Measurements from ENCODE around the gene TLCD3B.
A peak's percentile ranks its signal among the peaks of the same experiment; 100 is the strongest.

TLCD3B gene

DNA sequence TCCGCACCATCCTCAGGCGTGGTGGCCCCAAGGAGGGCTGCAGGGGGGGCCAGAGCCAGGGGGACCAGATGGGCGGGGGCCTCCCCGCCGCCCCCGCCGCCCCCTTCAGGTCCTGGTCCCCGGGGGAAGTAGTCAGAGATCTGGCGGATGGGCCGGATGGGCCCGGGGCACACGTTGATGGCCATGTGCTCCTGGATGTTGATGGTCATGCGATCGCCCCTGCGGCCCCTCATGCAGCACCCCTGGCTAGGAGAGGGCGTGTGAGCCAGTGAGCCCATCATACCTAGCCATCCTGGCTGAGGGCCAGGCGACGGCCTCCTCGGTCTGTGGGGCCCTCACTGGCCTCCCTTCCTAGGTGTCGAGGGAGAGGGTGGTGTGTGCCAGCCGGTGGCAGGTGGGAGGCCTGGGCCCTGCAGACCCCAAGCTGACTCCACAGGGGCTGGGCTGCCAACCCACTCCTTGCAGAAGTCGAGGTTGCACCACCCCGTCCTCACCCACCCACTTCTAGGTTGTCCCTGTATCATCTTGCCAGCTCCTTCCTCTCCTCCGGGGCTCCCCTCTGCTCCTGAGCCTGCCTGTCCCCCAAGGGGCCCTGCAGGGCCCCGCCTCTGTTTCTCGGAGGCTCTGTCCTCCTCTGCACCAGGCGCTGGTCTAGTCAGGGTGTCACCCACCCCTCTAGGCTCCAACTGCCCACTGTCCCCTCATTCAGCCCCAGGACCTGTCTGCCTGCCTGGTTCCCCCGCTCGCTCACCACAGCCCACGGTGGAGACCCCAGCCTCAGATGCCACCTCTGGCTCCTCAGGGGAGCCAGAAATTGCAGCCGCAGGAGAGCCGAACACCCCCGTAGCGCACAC is 20.9 kb downstream of the TLCD3B start:
- no peak for DNase-seq
- in situ Hi-C loops (cut with HindIII; ENCODE audit: low pct_ligation_motif_present, low pct_unique_long_range_greater_than_20kb, low sequenced_read_pairs), result no loop called here

DNA sequence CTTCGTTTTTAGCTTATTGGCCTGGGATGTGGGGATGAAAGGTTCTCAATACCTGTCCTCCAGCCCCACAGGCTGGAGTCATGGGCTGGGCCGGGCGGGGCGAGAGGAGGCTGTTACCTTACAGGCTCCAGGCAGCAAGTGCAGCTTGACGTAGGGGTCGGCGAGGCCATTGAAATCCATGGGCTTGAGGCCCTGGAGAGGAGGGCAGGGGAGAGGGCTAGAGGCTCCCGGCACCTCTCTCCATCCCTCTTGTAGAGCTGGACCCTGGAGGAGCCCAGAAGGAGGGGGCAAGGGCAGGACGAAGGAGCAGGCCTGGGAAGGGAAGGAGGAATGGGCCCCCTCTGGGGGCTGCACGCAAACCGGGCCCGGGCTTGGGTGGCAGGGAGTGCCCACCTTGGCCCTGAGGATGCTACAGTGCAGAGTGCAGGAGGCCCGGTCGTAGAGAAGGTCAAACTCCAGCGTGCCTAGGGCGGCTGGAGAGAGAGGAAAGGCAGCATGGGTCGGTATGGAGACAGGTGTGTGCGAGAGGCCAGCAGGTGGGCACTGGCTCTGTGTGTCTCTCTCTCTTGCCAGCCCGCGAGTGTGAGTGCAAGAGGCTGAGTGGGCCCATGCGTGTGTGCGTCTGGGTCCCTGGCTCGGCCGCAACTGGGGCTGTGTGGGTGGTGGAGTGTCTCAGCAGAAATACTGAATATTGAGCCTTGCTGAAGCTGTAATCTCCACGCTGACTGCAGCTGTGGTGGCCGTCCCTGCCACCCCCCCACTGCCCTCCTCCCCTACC is 21.8 kb downstream of the TLCD3B start:
- DNase-seq, result no peak
- in situ Hi-C loops (cut with HindIII; ENCODE audit: low pct_ligation_motif_present, low pct_unique_long_range_greater_than_20kb, low sequenced_read_pairs), result no loop called here

DNA sequence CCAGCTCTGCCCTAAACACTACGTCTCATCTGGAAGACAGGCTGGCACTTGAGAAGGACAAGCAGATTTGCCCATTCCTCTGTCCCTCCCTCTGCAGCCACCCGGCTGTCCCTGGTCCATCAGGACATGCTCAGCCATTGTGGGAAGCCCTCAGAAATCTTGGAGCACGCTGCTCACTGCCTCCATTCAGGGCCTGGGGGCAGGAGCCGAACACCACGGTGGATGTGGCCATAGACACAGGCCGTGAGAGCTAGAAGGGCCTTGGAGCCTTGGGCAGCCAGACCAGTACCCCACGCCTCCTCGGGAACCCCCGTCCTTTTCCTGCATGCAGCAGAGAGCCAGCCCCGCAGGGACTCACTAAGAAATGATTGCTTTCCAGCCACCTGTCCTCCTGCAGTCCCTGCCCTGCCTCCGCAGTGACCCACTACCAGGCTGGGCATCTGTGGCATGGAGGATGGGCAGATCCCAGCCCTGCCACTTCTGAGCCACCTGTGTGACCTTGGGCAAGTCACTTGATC is 23.6 kb downstream of the TLCD3B start:
- in situ Hi-C loops (cut with HindIII; ENCODE audit: low pct_ligation_motif_present, low pct_unique_long_range_greater_than_20kb, low sequenced_read_pairs), result no loop called here
- no peak for DNase-seq

DNA sequence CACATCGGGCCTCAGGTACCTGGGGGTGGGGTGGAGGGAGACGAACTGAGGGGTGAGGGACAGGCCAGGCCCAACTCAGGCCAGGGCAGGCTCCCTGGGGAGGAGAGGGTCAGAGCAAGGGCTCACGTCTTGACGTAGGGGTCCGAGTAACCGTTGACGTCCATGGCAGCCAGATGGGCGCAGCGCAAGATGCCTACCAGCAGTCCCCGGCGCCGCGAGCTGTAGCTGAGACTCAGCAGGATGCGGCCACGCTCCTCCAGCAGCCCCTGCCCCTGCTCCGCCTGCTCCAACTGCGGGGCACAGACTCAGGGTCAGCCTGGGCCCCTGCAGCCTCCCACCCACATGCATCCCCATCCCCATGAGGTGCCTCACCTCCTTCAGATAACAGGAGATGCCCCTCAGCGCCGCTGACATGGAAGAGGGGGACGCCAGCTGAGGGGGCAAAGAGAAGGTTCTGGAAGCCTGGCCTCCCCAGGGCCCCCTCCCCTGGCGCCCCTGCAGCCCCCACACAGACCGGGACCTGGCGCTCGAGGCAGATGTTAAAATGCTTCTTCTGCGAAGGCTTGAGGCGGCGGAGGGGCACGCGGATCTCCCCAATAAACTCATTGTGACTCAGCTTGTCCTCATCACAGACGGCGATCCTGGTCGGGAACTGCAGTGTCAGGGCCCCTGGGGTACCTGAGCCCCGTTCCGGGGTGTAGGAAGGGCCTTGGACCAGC is 24.3 kb downstream of the TLCD3B start:
- no peak for DNase-seq
- in situ Hi-C loops (cut with HindIII; ENCODE audit: low pct_ligation_motif_present, low pct_unique_long_range_greater_than_20kb, low sequenced_read_pairs), result no loop called here

DNA sequence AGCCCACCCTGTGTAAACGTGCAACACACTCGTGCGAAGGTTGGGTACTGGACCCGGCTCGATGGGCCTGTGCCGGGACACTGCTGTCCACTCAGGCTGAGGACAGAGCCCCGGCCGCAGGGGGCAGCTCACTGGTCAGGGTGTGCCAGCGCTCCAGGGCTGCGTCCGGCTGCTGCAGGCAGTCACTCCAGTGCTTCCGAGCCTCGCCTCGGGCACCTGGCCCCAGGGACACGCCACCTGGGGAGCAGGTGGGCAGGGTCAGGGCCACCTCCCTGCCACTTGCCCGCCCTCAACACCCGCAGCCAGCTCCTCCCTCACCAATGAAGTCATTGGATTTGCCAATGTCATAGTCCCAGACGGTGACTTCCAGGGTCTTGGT is 25.0 kb downstream of the TLCD3B start:
- in situ Hi-C loops (cut with HindIII; ENCODE audit: low pct_ligation_motif_present, low pct_unique_long_range_greater_than_20kb, low sequenced_read_pairs), result no loop called here
- no peak for DNase-seq

DNA sequence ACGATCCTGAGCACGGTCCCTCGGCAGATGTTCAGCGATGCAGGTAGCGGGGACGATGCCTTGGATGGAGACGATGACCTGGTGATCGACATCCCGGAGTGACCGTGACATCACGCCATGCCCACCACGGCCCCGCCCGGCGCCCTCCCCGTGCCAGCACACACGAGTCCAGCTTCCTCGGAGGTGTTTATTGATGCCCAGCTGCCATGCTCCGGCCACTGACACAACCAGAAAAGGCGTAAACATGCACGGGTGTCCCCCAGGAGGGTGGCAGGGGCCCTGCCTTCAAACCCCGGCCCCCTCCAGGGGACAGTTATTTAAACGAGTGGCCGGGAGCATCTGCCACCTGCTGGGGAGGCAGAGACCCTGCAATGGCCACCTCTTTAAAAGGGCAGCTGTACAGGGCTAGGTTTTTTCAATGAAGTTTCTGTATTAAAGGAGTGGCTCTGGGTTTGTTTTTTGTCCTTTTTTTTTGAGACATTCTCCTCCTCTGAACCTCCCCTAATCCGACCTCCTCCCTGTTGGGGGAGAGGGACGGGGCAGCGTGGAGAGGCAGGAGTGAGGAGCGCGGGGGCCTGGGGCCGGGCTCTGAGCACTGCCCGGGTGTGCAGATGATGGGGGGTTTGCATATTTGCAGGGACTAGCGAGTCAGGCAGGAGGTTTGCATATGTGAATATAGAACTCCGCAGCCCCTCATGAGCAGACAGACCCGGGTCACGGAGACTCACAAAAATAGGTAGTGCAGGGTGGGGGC is 25.6 kb downstream of the TLCD3B start:
- in situ Hi-C loops (cut with HindIII; ENCODE audit: low pct_ligation_motif_present, low pct_unique_long_range_greater_than_20kb, low sequenced_read_pairs), result no loop called here

DNA sequence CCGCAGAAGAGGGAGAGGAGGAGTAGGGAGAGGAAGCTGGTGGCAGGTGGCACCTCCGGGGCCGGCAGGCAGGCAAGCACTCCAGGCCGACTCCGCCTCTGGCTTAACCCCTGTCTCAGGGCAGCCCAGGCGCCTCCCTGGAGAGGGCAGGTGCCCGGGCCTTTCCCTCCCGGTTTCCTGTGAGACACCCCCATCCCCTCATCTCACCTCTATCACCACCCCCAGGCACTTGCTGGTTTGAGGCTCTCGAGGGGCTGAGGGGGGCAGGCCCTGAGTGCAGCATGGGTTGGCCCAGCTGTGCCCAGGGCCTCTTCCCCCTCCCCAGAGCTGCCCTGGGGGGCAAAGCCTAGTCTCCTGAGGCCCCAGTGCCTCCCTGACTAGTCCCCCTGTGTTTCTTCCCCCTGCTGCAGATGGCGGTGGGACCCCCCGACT is 26.2 kb downstream of the TLCD3B start:
- DNase-seq, result no peak
- in situ Hi-C loops (cut with HindIII; ENCODE audit: low pct_ligation_motif_present, low pct_unique_long_range_greater_than_20kb, low sequenced_read_pairs), result no loop called here

More for the DNA sequence above, 25.6 kb downstream of the TLCD3B start:
- peak; percentile 64 for DNase-seq

DNA sequence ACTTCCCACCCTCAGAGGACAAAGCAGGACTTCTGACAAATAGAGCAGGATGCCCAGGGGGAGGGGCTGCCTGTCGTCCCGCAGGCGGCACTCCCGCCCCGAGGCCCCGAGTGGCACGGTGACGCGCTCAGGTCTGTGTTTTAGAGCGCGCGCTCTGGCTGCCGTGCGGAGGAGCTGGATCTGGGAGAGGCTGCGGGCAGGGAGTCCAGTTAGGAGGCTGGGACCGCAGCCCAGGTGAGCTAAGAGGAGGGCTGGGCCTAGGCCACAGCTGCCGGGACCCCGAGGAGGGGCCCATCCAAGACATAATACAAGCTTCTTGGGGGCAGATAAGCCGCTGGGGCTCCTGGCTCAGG is 26.7 kb downstream of the TLCD3B start:
- in situ Hi-C loops (cut with HindIII; ENCODE audit: low pct_ligation_motif_present, low pct_unique_long_range_greater_than_20kb, low sequenced_read_pairs), result no loop called here
- DNase-seq, result no peak

DNA sequence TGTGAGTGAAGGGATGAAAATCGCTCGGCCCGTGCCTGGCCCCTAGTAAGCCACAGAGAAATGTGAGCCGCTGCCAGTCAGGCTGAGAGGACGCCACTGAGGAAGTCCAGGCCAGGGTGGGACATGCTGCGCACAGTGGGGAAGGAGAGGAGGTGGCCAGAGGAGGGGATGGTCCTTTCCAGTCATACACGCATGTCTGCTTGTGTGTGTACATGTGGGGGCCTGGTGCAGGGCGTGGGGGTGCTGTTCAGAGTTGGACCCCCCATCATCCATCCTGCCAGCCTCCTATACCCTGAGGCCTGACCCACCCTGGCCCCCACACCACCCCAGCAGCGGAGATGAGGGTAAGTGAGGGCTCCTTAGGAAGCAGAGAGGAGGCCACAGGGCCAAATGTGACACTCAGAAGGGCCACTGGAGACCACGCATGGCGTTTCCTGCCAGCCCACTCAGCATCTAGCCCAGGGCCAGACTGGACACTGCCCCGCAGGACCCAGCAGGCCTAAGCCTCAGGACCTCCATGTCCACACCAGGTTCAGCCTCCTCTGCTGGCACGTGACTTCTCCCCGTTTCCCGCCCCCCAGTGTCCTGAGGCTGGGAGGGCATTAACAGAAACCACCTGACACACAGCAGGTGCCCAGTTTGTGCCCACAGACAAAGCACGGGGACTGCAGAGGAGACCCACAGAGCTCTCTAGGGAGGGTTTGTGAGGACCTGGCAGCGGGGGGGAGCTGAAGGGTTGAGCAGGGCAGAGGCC is 27.2 kb downstream of the TLCD3B start:
- in situ Hi-C loops (cut with HindIII; ENCODE audit: low pct_ligation_motif_present, low pct_unique_long_range_greater_than_20kb, low sequenced_read_pairs), result no loop called here
- no peak for DNase-seq

DNA sequence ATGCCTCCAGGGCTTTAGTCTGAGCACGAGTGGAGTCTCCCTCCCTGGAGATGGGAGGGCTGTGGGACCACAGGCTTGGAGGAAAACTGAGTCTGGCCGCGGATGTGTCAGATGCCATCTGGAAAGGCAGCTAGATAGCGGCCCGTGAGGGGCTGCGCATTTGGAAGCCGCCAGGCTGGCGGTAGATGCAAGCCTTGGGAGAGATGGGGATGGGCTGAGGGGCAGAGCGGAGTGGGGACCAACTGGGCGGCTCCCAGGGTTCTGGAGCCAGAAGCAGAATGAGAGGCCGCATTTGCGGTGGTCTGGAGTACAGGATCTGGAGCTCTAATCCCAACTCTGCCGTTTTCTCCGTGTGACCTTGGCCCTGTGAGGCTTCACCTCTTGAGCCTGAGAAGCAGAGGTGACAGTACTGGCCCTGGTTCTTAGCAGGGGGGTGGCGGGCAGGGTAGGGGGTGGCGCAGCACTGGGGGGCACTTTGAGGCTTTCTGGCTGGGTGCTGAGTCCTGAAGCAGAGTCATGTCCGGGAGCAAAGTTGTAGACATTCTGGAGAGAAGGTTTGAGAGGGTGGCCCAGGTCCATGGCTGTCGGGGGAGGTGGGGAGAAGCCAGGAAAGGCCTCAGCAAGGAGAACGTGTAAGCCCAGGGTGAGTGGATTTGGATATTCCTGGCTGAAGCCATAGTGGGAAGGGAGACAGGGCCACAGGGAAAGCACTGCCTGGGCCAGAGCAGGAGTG is 28.3 kb downstream of the TLCD3B start:
- in situ Hi-C loops (cut with HindIII; ENCODE audit: low pct_ligation_motif_present, low pct_unique_long_range_greater_than_20kb, low sequenced_read_pairs), result no loop called here
- DNase-seq, result no peak

DNA sequence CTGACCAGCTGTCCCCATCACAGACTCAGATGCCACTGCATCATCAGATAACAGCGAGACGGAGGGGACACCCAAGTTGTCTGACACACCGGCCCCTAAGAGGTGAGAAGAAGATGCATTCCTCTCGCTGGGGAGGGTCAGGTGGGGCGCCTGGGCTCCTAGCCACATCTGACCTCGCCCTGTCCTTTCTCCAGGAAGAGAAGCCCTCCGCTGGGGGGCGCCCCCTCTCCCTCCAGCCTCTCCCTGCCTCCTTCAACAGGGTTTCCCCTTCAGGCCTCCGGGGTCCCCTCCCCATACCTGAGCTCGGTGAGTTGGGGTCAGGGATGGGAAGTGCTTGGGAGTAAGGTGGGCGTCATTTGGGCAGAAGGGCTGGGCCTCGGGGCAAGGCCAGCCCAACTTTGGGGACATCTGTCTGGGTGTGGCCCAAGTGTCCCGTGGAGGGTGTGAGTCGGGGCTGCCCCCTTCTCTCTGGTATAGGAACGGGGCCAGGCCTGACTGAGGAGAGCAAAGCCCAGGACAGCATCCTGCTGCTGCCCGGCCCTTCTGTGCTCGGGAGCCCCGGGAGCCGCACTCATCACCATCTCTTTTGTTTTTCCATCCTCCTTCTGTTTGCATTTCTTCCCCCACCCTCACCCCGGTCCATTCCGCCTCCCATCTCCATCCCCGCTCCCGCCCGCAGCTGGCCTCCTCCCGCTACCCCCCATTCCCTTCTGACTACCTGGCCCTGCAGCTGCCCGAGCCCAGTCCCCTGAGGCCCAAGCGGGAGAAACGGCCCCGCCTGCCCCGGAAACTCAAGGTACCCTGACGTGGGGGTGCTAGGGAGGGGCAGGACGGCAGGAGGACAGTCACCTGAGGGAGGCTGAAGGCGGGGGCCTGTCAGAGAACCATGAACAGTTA is 30.1 kb downstream of the TLCD3B start:
- no peak for DNase-seq
- in situ Hi-C loops (cut with HindIII; ENCODE audit: low pct_ligation_motif_present, low pct_unique_long_range_greater_than_20kb, low sequenced_read_pairs), result no loop called here

DNA sequence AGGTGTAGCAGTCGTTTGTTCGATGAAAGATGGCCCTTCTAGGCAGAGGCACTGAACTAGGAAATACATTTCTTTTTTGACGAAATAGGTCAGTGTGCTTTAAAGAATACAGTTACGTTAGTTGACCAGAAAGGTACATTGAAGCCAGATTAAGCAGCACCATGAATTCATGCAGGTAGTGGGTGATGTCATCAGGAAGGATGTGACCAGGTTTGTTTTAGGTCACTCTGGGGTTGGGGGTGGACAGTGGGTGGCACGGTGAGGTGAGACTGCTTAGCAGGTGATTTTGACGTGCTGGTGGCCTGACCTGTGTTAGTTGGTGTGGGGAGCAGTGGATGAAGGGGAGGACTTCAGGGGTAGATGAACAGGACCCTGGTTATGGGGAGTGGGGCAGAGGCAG is 31.5 kb downstream of the TLCD3B start:
- DNase-seq, result no peak
- in situ Hi-C loops (cut with HindIII; ENCODE audit: low pct_ligation_motif_present, low pct_unique_long_range_greater_than_20kb, low sequenced_read_pairs), result no loop called here

DNA sequence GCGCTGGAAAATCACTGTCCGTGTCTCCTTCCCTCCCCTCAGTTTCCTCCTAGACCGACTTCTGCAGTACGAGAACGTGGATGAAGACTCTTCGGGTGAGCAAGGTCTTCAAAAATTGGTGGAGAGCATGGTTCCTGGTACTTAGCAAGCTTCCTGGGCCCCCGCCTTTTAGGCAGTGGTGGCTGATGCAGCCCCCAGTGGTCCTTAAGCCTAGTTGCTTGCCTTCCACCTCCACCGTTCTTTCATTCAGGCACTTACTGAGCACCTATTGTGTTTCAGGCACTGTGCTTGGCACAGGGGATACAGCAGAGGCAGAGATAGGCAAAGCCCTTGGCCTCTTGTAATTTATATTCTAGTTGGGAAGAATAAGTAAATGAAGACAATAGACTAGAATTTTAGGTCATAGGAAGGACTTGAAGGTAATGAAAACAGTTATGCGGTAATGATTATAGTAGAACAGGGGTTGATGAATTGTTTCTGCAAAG is 34.3 kb downstream of the TLCD3B start:
- DNase-seq, result no peak
- in situ Hi-C loops (cut with HindIII; ENCODE audit: low pct_ligation_motif_present, low pct_unique_long_range_greater_than_20kb, low sequenced_read_pairs), result no loop called here

DNA sequence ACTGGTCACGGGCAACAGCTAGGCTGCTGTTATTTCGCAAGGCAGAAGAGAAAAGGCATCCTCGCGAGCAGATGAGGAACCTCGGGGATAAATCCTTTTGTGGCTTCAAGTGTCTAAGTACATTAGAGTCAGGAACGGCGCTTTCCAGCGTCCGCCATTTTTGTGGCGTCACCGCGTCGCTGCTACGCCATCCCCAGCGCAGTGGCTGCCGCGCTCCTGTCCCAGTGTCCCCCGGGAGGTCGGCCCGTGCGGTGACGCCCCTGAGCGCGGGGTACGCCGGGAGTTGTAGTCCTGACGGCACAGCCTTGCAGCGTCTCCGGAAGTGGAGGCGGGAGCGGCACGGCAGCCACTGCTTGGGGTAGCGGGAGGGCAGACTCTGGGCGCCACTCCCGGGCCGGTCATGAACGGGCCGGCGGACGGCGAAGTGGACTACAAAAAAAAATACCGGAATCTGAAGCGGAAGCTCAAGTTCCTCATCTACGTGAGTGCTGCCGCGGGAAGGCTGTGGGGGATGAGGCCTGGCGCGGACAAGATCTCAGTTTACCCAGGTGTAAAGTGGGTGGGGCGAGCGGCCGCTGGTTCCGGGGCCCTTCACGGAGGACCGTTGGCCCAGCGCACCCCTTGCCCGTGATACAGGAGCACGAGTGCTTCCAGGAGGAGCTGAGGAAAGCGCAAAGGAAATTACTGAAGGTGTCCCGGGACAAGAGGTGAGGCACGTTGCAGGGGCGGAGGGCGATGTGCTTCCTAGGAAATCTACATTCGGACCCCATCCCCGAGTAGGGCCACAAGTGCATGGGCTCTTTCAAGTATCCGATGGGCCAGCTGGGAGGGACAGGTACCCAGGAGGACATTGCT is 34.9 kb downstream of the TLCD3B start, which contains the start of gene INO80E:
INO80E (plus strand) TSS at position 331 of the 855 bp plus-strand sequence; CDS start at position 401, 70 bp downstream.
- DNase-seq, result peak; percentile 98
- in situ Hi-C loops (cut with HindIII; ENCODE audit: low pct_ligation_motif_present, low pct_unique_long_range_greater_than_20kb, low sequenced_read_pairs), result no loop called here

DNA sequence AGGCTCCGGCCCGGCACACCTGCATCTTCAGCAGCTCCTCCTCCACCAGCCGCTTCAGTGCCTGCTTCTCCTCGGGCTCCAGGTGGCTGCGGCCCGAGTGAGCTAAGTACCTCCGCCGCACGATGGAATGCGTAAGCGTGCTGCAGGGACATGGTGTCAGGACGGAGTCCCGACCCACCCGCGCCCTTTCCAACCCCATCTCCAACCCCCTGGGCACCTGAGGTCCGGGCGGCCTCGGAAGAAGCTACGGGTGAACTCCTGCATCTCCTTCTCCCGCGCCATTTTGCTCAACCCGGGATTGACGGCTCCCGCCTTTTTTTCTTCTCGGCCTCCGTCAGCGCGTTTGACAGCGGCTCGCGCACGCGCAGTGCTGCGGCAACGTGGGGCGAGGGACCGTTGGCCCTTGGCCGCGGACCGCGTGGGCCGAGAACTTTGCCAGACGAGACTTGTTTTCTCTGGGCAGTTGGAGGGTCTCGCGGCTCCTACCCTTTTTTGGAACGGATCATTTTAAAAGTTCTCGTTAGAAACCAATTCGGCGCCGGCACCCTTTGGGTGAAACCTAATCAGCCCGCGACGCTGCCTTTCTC is 35.7 kb downstream of the TLCD3B start, which contains the start of gene HIRIP3:
HIRIP3 (minus strand) TSS at position 294 of the 587 bp plus-strand sequence; CDS start at position 282, 12 bp downstream.
- in situ Hi-C loops (cut with HindIII; ENCODE audit: low pct_ligation_motif_present, low pct_unique_long_range_greater_than_20kb, low sequenced_read_pairs), result no loop called here
- peak; percentile 91 for DNase-seq

Data from ACHN (cell line).